Subcutaneous abdominal adipose tissue (tissue), 5 donors: ENCODE data around the gene KHSRP.

Source experiments
- H3K27ac ChIP-seq: one replicate; pipeline ENCODE4 v1.7.0; 2013; ENCODE audit warnings: low read depth, mild to moderate bottlenecking, inconsistent platforms, low read length, moderate library complexity
- H3K27me3 ChIP-seq, 5 donors: one replicate each; pipeline ENCODE4 v1.7.0; 2013; ENCODE audit warnings: low read length in 5 of 5, inconsistent platforms in 1 of 5; ENCODE audit not compliant: control insufficient read depth in 5 of 5, insufficient read depth in 4 of 5
- H3K36me3 ChIP-seq, 5 donors: one replicate each; pipeline ENCODE4 v1.7.0; 2013; ENCODE audit warnings: low read length in 5 of 5; ENCODE audit not compliant: control insufficient read depth in 5 of 5, insufficient read depth in 5 of 5
- H3K4me1 ChIP-seq, 5 donors: one replicate each; pipeline ENCODE4 v1.7.0; 2013; ENCODE audit warnings: low read length in 5 of 5, mild to moderate bottlenecking in 3 of 5, moderate library complexity in 1 of 5; ENCODE audit not compliant: control insufficient read depth in 5 of 5, insufficient read depth in 5 of 5
- H3K4me3 ChIP-seq, 5 donors: one replicate each; pipeline ENCODE4 v1.7.0; 2013; ENCODE audit warnings: low read length in 5 of 5, low read depth in 1 of 5
- H3K9ac ChIP-seq, 5 donors: one replicate each; pipeline ENCODE4 v1.7.0; 2013; ENCODE audit warnings: low read length in 5 of 5, mild to moderate bottlenecking in 4 of 5, moderate library complexity in 3 of 5
- H3K9me3 ChIP-seq, 5 donors: one replicate each; pipeline ENCODE4 v1.7.0; 2013; ENCODE audit warnings: low read length in 5 of 5; ENCODE audit not compliant: control insufficient read depth in 5 of 5
- donor health status: healthy.
- donor health status: healthy.
- donor health status: healthy.
- donor health status: healthy.
- donor health status: healthy.

KHSRP gene

GRCh38 chr19:6393983-6394412, 30.6 kb downstream of the KHSRP start:
- Histone ChIP-seq H3K9me3 (no peaks in the 10 kb centered on the region), H3K4me3 (peak overlapping the region; percentile 58 to 94 (median 92)), H3K36me3 (peaks cover 0 to 14% (median 9%) of the 10 kb centered on the region in 5 donors), H3K9ac (peak overlapping the region; percentile 38 to 97 (median 94)), H3K4me1 (peaks cover 3 to 25% (median 18%) of the 10 kb centered on the region in 5 donors), H3K27me3 (no peaks in the 10 kb centered on the region), H3K27ac (peak overlapping the region; percentile 84)

GRCh38 chr19:6393074-6393982, 31.3 kb downstream of the KHSRP start, which contains the start of gene GTF2F1:
Gene GTF2F1, minus strand, starts transcription at chr19:6393164. Its CDS starts 169 bp downstream, at chr19:6392995.
- Histone ChIP-seq H3K4me1 (peaks cover 3 to 25% (median 18%) of the 10 kb centered on the region in 5 donors), H3K4me3 (peak within 1 kb of the TSS; percentile 58 to 94 (median 92)), H3K36me3 (peaks cover 0 to 21% (median 14%) of the 10 kb centered on the region in 5 donors), H3K27ac (peak within 1 kb of the TSS; percentile 84), H3K9me3 (no peaks in the 10 kb centered on the region), H3K9ac (peak within 1 kb of the TSS; percentile 87 to 97 (median 94)), H3K27me3 (no peaks in the 10 kb centered on the region)

GRCh38 chr19:6392221-6393073, 32.2 kb downstream of the KHSRP start:
- peaks cover 0 to 29% (median 21%) of the 10 kb centered on the region in 5 donors for H3K36me3 ChIP-seq
- peak overlapping the region; percentile 87 to 97 (median 94) for H3K9ac ChIP-seq
- peaks cover 3 to 25% (median 18%) of the 10 kb centered on the region in 5 donors for H3K4me1 ChIP-seq
- peak overlapping the region; percentile 84 for H3K27ac ChIP-seq
- H3K27me3 ChIP-seq, result no peaks in the 10 kb centered on the region
- H3K4me3 ChIP-seq, result peak overlapping the region; percentile 58 to 94 (median 92)
- H3K9me3 ChIP-seq, result no peaks in the 10 kb centered on the region

- H3K4me1 ChIP-seq, result peaks cover under 1 to 10% (median 6%) of the 10 kb centered on the region in 5 donors
- H3K4me3 ChIP-seq, result no peak overlapping the region
- H3K27me3 ChIP-seq, result no peaks in the 10 kb centered on the region
- H3K27ac ChIP-seq, result no peak overlapping the region
- H3K9ac ChIP-seq, result no peak overlapping the region
- peaks cover 0 to 74% (median 50%) of the 10 kb centered on the region in 5 donors for H3K36me3 ChIP-seq
- no peaks in the 10 kb centered on the region for H3K9me3 ChIP-seq
Observed at GRCh38 chr19:6387372-6387771, 37.2 kb downstream of the KHSRP start.

GRCh38 chr19:6384381-6384780, 40.2 kb downstream of the KHSRP start:
- Histone ChIP-seq H3K4me3 (no peak overlapping the region), H3K27me3 (no peaks in the 10 kb centered on the region), H3K9me3 (peaks cover 0 to 10% (median 6%) of the 10 kb centered on the region in 5 donors), H3K27ac (no peak overlapping the region), H3K4me1 (no peaks in the 10 kb centered on the region), H3K9ac (no peak overlapping the region), H3K36me3 (peaks cover 0 to 91% (median 73%) of the 10 kb centered on the region in 5 donors)

- Histone ChIP-seq H3K9ac (no peak overlapping the region), H3K36me3 (peaks cover 0 to 92% (median 72%) of the 10 kb centered on the region in 5 donors), H3K9me3 (peaks cover 0 to 10% (median 6%) of the 10 kb centered on the region in 5 donors), H3K4me1 (peaks cover 0 to 3% (median under 1%) of the 10 kb centered on the region in 5 donors), H3K27ac (no peak overlapping the region), H3K4me3 (no peak overlapping the region), H3K27me3 (no peaks in the 10 kb centered on the region)
Observed at GRCh38 chr19:6383188-6383587, 41.4 kb downstream of the KHSRP start.

- peaks cover 0 to 10% (median 6%) of the 10 kb centered on the region in 5 donors for H3K9me3 ChIP-seq
- no peak overlapping the region for H3K27ac ChIP-seq
- H3K9ac ChIP-seq, result no peak overlapping the region
- peaks cover 0 to 73% (median 57%) of the 10 kb centered on the region in 5 donors for H3K36me3 ChIP-seq
- peaks cover 0 to 11% (median 5%) of the 10 kb centered on the region in 5 donors for H3K4me1 ChIP-seq
- H3K27me3 ChIP-seq, result no peaks in the 10 kb centered on the region
- H3K4me3 ChIP-seq, result no peak overlapping the region
Observed at GRCh38 chr19:6381030-6381750, 43.4 kb downstream of the KHSRP start.

- H3K4me1 ChIP-seq, result peaks cover 0 to 14% (median 5%) of the 10 kb centered on the region in 5 donors
- H3K9ac ChIP-seq, result no peak overlapping the region
- peaks cover 0 to 10% (median 6%) of the 10 kb centered on the region in 5 donors for H3K9me3 ChIP-seq
- H3K4me3 ChIP-seq, result no peak overlapping the region
- H3K27ac ChIP-seq, result no peak overlapping the region
- no peaks in the 10 kb centered on the region for H3K27me3 ChIP-seq
- H3K36me3 ChIP-seq, result peaks cover 0 to 64% (median 57%) of the 10 kb centered on the region in 5 donors
Observed at GRCh38 chr19:6379744-6380143, 44.9 kb downstream of the KHSRP start.

- Histone ChIP-seq H3K4me1 (peaks cover 0 to 22% (median 13%) of the 10 kb centered on the region in 5 donors), H3K9me3 (peaks cover 0 to 10% (median 6%) of the 10 kb centered on the region in 5 donors), H3K27ac (no peak overlapping the region), H3K9ac (no peak overlapping the region), H3K36me3 (peaks cover 0 to 58% (median 50%) of the 10 kb centered on the region in 5 donors), H3K27me3 (no peaks in the 10 kb centered on the region), H3K4me3 (no peak overlapping the region)
Observed at GRCh38 chr19:6378486-6378885, 46.1 kb downstream of the KHSRP start.
